ENCODE results near the gene ZNF614.

DNA sequence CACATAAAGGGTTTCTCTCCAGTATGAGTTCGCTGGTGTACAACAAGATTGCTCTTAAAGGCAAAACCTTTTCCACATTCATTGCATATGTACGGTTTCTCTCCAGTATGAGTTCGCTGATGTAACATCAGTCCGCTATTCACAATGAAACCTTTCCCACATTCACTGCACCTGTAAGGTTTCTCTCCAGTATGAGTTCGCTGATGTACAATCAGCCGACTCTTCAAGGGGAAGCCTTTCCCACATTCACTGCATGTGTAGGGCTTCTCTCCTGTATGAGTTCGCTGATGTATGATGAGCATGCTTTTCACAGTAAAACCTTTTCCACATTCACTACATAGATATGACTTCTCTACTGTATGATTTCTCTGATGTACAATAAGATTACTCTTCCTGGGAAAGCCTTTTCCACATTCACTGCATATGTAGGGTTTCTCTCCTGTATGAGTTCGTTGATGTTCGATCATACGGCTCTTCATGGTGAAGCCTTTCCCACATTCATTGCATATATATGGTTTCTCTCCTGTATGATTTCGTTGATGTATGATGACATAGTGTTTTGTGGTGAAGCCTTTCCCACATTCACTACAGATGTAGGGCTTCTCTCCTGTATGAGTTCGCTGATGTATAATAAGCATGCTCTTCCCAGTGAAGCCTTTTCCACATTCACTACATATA lies 6.0 kb upstream of the ZNF614 start:
- TF ChIP-seq, protein P1, sequence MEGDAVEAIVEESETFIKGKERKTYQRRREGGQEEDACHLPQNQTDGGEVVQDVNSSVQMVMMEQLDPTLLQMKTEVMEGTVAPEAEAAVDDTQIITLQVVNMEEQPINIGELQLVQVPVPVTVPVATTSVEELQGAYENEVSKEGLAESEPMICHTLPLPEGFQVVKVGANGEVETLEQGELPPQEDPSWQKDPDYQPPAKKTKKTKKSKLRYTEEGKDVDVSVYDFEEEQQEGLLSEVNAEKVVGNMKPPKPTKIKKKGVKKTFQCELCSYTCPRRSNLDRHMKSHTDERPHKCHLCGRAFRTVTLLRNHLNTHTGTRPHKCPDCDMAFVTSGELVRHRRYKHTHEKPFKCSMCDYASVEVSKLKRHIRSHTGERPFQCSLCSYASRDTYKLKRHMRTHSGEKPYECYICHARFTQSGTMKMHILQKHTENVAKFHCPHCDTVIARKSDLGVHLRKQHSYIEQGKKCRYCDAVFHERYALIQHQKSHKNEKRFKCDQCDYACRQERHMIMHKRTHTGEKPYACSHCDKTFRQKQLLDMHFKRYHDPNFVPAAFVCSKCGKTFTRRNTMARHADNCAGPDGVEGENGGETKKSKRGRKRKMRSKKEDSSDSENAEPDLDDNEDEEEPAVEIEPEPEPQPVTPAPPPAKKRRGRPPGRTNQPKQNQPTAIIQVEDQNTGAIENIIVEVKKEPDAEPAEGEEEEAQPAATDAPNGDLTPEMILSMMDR (IDR thresholded peaks at IDR 0.05): no peak
- TF ChIP-seq EP300 (IDR thresholded peaks at IDR 0.05): no peak
- TF ChIP-seq POLR2A (IDR thresholded peaks at IDR 0.05): no peak
